ENCODE results near the gene LCK. TPM values are rescaled to one million over a fixed set of nuclear protein-coding genes. Genes with fewer than 3 reads are reported as not detected.

LCK gene
- polyA plus RNA-seq, 1 experiment: not detected

DNA sequence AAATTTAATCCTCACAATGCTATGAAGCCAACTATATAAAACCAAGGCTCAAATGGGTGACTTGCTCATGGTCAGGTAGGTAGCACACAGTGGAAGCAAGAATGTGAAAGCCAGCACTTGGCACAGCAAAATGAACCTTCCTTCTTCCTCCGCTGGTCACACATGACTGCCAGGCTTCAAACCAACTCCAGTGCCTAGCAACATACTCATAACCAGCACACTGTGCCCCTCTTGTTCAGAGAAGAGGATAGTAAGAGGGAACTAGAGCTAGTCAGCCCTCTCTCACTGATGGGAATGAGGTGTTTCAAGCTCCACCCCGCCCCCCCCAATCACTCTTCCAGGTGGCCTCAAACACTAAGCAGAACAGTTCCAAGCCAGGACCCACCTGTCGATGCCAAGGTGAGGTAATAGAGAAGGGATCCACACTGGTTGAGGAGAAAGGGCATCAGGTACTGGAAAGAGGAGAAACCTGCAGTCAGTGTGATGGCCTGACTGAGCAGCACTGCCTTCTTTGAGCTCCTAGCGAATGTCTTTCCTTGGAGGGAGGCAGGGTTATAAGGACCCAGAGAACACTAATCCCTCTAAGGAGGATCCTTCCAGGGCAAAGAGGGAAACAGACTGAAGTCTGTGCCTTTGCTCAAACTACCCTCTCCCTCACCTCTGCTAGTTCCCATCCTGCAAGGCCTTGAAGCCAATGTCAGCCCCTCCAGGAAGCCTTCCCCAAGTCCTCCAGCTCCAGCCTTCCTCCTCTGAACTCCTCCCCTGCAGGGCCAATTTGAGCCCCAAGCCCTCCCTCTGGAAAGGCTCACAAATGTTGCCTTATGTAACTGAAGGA, 30.1 kb upstream of the LCK start:
- ChIA-PET CTCF (no interaction called here), POLR2A (interaction anchor here (1.1 kb wide), 1 partner anchor 131 kb away, joined by 3 read pairs; no protein-coding TSS in a partner anchor)
- Histone ChIP-seq H3K9me3 (ENCODE audit: control insufficient read depth, insufficient read depth, low read length) (no peaks in the 10 kb centered on the region), H3K4me3 (ENCODE audit: low read depth, low read length) (peak overlapping the region; percentile 74), H3K27ac (ENCODE audit: low read depth, low read length) (no peak overlapping the region), H3K27me3 (ENCODE audit: control insufficient read depth, insufficient read depth, low read length) (no peaks in the 10 kb centered on the region)
- DNase-seq (ENCODE audit: low read depth, low spot score): no peak
- TF ChIP-seq, protein P1, sequence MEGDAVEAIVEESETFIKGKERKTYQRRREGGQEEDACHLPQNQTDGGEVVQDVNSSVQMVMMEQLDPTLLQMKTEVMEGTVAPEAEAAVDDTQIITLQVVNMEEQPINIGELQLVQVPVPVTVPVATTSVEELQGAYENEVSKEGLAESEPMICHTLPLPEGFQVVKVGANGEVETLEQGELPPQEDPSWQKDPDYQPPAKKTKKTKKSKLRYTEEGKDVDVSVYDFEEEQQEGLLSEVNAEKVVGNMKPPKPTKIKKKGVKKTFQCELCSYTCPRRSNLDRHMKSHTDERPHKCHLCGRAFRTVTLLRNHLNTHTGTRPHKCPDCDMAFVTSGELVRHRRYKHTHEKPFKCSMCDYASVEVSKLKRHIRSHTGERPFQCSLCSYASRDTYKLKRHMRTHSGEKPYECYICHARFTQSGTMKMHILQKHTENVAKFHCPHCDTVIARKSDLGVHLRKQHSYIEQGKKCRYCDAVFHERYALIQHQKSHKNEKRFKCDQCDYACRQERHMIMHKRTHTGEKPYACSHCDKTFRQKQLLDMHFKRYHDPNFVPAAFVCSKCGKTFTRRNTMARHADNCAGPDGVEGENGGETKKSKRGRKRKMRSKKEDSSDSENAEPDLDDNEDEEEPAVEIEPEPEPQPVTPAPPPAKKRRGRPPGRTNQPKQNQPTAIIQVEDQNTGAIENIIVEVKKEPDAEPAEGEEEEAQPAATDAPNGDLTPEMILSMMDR (IDR thresholded peaks at IDR 0.05; ENCODE audit: low read depth, low read length): no peak

DNA sequence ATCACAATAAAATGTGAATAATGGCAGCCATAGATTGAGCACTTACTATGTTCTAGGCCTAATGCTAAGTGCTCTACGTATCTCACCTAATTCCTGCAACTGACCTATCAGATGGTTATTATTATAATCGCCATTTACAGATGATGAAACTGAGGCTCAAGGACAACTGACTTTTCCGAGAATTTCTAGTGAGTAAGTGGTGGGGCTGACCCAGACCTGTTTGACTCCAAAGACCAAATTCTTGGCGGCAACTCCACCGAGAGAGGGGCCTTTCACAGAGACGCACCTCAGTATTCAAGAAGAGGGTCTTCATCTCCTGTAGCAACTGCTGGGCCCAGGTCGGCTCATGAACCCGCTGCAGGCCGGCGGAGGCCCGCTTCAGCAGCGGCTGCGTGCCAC, 29.5 kb upstream of the LCK start:
- POLR2A ChIA-PET: interaction anchor here (1.1 kb wide), 1 partner anchor 130 kb away, joined by 3 read pairs; no protein-coding TSS in a partner anchor

DNA sequence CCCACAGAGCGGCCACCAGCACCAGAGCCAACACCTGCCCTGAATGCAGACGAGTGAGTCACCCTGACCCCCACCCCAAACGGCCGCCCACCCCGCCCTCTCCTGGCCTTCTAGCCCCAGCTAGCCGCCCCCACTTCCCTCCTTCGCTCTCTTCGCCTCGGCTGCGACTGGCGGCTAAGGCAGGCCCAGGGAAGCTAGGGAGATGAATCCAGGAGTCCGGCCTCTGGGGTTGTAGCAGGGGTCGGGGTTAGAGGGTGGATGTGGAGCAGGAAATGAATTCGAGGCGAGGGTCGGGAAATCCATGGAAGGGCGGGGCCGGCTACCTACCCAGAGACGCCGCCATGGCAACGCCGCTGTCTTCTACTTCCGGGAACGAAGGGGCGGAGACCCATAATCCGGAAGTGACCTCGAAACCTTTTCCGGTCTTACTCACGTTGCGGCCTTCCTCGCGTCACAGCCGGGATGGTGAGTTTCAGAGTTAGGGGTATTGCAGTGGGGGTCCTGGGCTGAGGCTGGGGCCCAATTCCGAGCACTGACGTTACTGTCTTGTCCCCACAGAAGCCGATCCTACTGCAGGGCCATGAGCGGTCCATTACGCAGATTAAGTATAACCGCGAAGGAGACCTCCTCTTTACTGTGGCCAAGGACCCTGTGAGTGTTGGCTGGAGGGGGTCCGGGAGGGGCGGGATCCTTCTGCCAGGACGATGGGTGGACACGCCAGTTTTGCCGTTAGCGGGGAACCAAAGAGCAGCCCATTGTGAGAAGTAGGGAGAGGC, 28.9 kb upstream of the LCK start, which contains the start of the genes EIF3I and TMEM234:
EIF3I (plus strand) TSS at position 428 of the 776 bp plus-strand sequence; CDS start at position 463, 35 bp downstream.
TMEM234 (minus strand) TSS at position 374 of the 776 bp plus-strand sequence; CDS start at position 343, 31 bp downstream.
- H3K27ac ChIP-seq (ENCODE audit: low read depth, low read length): peak within 1 kb of the TSS; percentile 73
- no peaks in the 10 kb centered on the region for H3K27me3 ChIP-seq (ENCODE audit: control insufficient read depth, insufficient read depth, low read length)
- H3K4me3 ChIP-seq (ENCODE audit: low read depth, low read length): peak within 1 kb of the TSS; percentile 74
- ChIA-PET POLR2A (no interaction called here), CTCF (interaction anchor here (0.5 kb wide), 1 partner anchor 329 kb away, joined by 5 read pairs; no protein-coding TSS in a partner anchor)
- H3K9me3 ChIP-seq (ENCODE audit: control insufficient read depth, insufficient read depth, low read length): no peaks in the 10 kb centered on the region
- peak; percentile 64 for DNase-seq (ENCODE audit: low read depth, low spot score)
- TF ChIP-seq, protein P1 (IDR thresholded peaks at IDR 0.05; ENCODE audit: low read depth, low read length): no peak

More for the DNA sequence above, 29.5 kb upstream of the LCK start:
- Histone ChIP-seq H3K27me3 (ENCODE audit: control insufficient read depth, insufficient read depth, low read length) (no peaks in the 10 kb centered on the region), H3K9me3 (ENCODE audit: control insufficient read depth, insufficient read depth, low read length) (no peaks in the 10 kb centered on the region), H3K27ac (ENCODE audit: low read depth, low read length) (no peak overlapping the region), H3K4me3 (ENCODE audit: low read depth, low read length) (peak overlapping the region; percentile 74)
- TF ChIP-seq, protein P1 (IDR thresholded peaks at IDR 0.05; ENCODE audit: low read depth, low read length): no peak
- DNase-seq (ENCODE audit: low read depth, low spot score): no peak
- CTCF ChIA-PET: no interaction called here

DNA sequence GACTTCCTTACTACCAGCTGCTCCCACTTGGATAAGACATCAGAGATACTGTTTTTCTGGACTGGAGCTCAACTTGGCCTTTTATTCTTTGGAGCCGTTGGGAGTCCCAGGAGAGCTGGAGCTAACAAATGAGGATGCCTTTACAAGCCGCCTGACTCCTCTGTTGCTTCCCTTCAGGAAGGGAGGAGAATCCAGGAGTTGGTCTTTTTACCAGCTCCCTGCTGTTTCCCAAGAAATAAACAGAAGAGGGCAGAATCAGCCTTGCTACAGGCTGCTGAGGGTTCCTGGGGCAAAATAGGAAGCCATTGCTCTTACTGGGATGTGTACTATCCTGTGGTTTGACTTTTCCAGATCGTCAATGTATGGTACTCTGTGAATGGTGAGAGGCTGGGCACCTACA, 27.4 kb upstream of the LCK start:
- CTCF ChIA-PET: interaction anchor here (0.6 kb wide), 1 partner anchor 139 kb away, joined by 9 read pairs; the partner anchor contains the start of gene TSSK3
- H3K4me3 ChIP-seq (ENCODE audit: low read depth, low read length): no peak overlapping the region
- DNase-seq (ENCODE audit: low read depth, low spot score): no peak

More for the DNA sequence above, 27.4 kb upstream of the LCK start:
- TF ChIP-seq, protein P1 (IDR thresholded peaks at IDR 0.05; ENCODE audit: low read depth, low read length): 0 out of 2 replicates have a peak, but pooled peaks have one; percentile 9
- H3K27ac ChIP-seq (ENCODE audit: low read depth, low read length): peak overlapping the region; percentile 11
- no peaks in the 10 kb centered on the region for H3K9me3 ChIP-seq (ENCODE audit: control insufficient read depth, insufficient read depth, low read length)
- no peaks in the 10 kb centered on the region for H3K27me3 ChIP-seq (ENCODE audit: control insufficient read depth, insufficient read depth, low read length)
- POLR2A ChIA-PET: no interaction called here
